Gastroesophageal sphincter (tissue), 4 donors: ENCODE data around the gene STON1. TPM values are rescaled to one million over a fixed set of nuclear protein-coding genes. Genes with fewer than 3 reads are reported as not detected.
A peak's percentile ranks its signal among the peaks of the same experiment; 100 is the strongest.

Source experiments
- ATAC-seq: fragments of 150-250 bp; one replicate; pipeline ENCODE4 v1.9.1; 2016; ENCODE audit warnings: mild to moderate bottlenecking, moderate library complexity
- H3K27ac ChIP-seq, 4 donors: fragments of 200-600 bp; sonication (generic) in 3 of 4; 1 replicate in 3 of 4; 2 replicates in 1 of 4; pipeline ENCODE4 v1.5.1; 2016 to 2019
- H3K27me3 ChIP-seq: fragments of 200-600 bp; sonication (generic); one replicate; pipeline ENCODE4 v1.5.1; 2019
- H3K36me3 ChIP-seq, 2 donors: fragments of 200-600 bp; sonication (generic); one replicate each; pipeline ENCODE4 v1.5.1; 2019; ENCODE audit warnings: control low read depth in 1 of 2
- H3K4me1 ChIP-seq, 3 donors: fragments of 200-600 bp; sonication (generic); 1 replicate in 2 of 3; 2 replicates in 1 of 3; pipeline ENCODE4 v1.5.1; 2016 to 2019; ENCODE audit warnings: control low read depth in 2 of 3
- H3K4me3 ChIP-seq, 2 donors: fragments of 200-600 bp; sonication (generic); one replicate each; pipeline ENCODE4 v1.5.1; 2019; ENCODE audit warnings: mild to moderate bottlenecking in 1 of 2, moderate library complexity in 1 of 2
- H3K9me3 ChIP-seq, 3 donors: fragments of 200-600 bp; sonication (generic); one replicate each; pipeline ENCODE4 v1.5.1; 2017 to 2019; ENCODE audit warnings: control low read depth in 2 of 3
- CTCF ChIP-seq, 4 experiments: fragments of 200-600 bp in 2 of 4; fragments of 450-650 bp in 2 of 4; sonication (generic) in 1 of 4; IDR thresholded peaks; one replicate each; pipeline ENCODE4 v1.5.1; 2017 to 2019; ENCODE audit warnings: antibody characterized with exemption in 4 of 4, mild to moderate bottlenecking in 2 of 4, moderate library complexity in 2 of 4
- EP300 ChIP-seq: sonication (generic); formaldehyde crosslinking; IDR thresholded peaks from one replicate; pipeline ENCODE4 v1.6.1; 2017; ENCODE audit warnings: antibody characterized with exemption, mild to moderate bottlenecking
- POLR2A ChIP-seq, 2 donors: fragments of 450-650 bp; IDR thresholded peaks; one replicate each; pipeline ENCODE4 v1.6.1; 2017; ENCODE audit warnings: antibody characterized with exemption in 2 of 2, mild to moderate bottlenecking in 2 of 2, moderate library complexity in 1 of 2
- POLR2AphosphoS5 ChIP-seq: sonication (generic); formaldehyde crosslinking; IDR thresholded peaks from one replicate; pipeline ENCODE4 v1.6.1; 2017; ENCODE audit warnings: antibody characterized with exemption
- WGBS, 2 donors: methylation state at CpG; one replicate each; pipeline ENCODE4 v1.1.5; 2018; ENCODE audit warnings: low coverage in 1 of 2; 5-methylcytosine and 5-hydroxymethylcytosine counted together
- total RNA-seq, 4 donors: library from RNA; depleted of rRNA; stranded (reverse); fragments of >200 nt; gene quantifications; one replicate each; pipeline ENCODE4 v1.1.0, GENCODE V29; 2016

Gene STON1
- total RNA-seq, 4 donors from 2014 or later = 118 to 263 (median 158) TPM

- 77 to 85% methylated on average over 1 to 4 of the region's 4 CpGs for WGBS, 2 donors
- ATAC-seq = no peak
- H3K4me3 ChIP-seq = no peak overlapping the region
- H3K27me3 ChIP-seq = no peaks in the 10 kb centered on the region
- no peaks in the 10 kb centered on the region for H3K9me3 ChIP-seq
- peaks cover 0 to 42% (median 10%) of the 10 kb centered on the region in 3 donors for H3K4me1 ChIP-seq
- TF ChIP-seq POLR2AphosphoS5 = no peak
- TF ChIP-seq CTCF (IDR thresholded peaks at IDR 0.05) = no peak
- TF ChIP-seq EP300 = no peak
- TF ChIP-seq POLR2A (IDR thresholded peaks at IDR 0.05) = no peak
- H3K36me3 ChIP-seq = peaks cover 0 to 41% of the 10 kb centered on the region in 2 donors
- no peak overlapping the region for H3K27ac ChIP-seq
Measured at GRCh38 chr2:48507111-48507510, 22.8 kb upstream of the STON1 start.

DNA sequence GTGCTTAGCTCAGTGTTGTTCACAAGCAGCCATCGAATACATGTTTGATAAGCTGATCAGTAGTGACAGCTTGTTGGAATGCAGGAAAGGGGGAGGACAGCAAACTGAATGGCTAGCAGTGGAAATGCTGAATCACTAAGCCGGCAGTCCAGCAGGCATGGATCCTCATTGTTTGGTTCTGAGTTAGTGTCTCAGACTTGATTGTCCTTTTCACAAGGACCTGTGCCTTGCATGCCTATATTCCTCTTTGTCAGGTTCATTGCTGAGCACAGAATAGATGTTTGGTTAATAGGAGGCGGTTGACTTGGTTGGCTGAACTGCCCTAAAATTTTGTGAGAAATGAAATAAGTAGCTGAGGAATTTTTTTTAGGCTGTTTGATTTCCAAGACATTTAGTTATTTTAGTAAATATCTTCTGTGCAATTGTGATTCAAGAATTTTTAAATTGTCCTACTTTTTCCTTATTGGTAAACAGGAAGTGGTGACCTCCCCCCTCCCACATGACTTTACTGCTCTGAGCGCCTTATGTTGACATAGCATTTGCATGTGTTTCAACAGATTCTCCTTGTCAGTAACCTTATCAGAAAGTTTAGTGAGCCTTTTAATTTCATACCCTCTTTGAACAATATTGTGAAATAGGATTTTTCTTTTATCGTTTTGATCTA, 21.4 kb upstream of the STON1 start:
- no peak for ATAC-seq
- peaks cover 0 to 33% of the 10 kb centered on the region in 2 donors for H3K36me3 ChIP-seq
- TF ChIP-seq POLR2A (IDR thresholded peaks at IDR 0.05) (no peak), CTCF (IDR thresholded peaks at IDR 0.05) (no peak), EP300 (no peak), POLR2AphosphoS5 (no peak)

DNA sequence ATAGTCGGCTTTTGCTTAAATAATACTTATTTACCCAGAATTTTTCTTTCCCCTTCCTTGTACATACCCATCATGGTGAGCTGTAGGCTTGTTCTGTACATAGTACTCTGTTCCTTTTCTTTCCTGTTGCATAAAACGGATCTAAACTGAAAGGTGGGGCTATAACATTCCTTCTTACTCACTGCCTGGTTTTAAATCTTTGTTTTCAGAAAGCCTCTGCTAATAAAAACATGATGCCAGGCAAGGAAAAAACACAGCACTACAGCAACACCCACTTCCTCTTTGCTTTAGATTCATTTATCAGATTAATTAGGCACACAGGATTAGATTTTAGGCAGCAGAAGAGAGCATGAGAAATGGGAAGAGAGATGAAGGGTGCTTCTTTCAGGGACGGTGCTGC, 19.6 kb upstream of the STON1 start:
- Histone ChIP-seq H3K27me3 (no peaks in the 10 kb centered on the region), H3K4me3 (no peak overlapping the region), H3K36me3 (peaks cover 0 to 31% of the 10 kb centered on the region in 2 donors), H3K4me1 (peaks cover 0 to 58% (median 10%) of the 10 kb centered on the region in 3 donors), H3K9me3 (no peaks in the 10 kb centered on the region), H3K27ac (peak overlapping the region; percentile 48 to 93 (median 72))
- WGBS, 2 donors = 26 to 45% methylated on average over 2 to 3 of the region's 3 CpGs
- ATAC-seq = peak; percentile 25
- TF ChIP-seq EP300 = no peak
- TF ChIP-seq POLR2AphosphoS5 = peak; percentile 8
- no peak for TF ChIP-seq CTCF (IDR thresholded peaks at IDR 0.05)

More for the DNA sequence above, 21.4 kb upstream of the STON1 start:
- Histone ChIP-seq H3K4me1 (peaks cover 0 to 46% (median 10%) of the 10 kb centered on the region in 3 donors), H3K4me3 (no peak overlapping the region), H3K9me3 (no peaks in the 10 kb centered on the region), H3K27me3 (no peaks in the 10 kb centered on the region), H3K27ac (peak overlapping the region; percentile 27 to 93 (median 68))
- 50 to 51% methylated on average over 5 of the region's 5 CpGs for WGBS, 2 donors

DNA sequence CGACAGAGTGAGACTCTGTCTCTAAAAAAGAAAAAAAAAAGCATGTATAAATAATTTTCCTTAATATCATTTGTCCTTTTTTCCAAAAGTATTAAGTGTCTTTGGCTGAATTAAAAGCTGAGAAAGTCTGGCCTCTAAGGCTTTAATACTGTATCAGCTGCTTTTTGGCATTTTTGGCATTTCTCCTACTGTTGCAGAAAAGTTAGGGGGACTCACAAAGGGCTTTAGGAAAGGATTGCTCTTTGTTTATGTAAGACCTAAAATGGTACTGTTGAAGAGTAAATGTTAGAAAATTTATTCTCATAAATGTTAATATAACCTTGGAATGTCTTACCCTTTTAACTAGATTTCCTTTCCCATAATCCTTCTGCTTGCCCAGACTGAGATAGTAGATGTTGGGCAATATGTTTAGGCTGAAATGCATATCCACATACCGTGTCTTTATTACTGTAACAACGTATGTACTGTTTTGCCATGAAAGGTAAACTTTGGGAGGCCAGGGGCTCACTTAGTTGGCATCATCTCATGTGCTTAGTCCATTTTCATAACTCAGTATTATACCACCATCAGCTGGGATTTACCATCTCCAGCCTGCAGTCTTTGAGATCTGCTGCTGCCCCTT, 18.0 kb upstream of the STON1 start:
- Histone ChIP-seq H3K36me3 (peaks cover 0 to 34% of the 10 kb centered on the region in 2 donors), H3K27ac (peak overlapping the region; percentile 29 to 93 (median 68))
- ATAC-seq = no peak

More for the DNA sequence above, 18.0 kb upstream of the STON1 start:
- no peaks in the 10 kb centered on the region for H3K27me3 ChIP-seq
- 23 to 46% methylated on average over 2 to 3 of the region's 3 CpGs for WGBS, 2 donors
- no peaks in the 10 kb centered on the region for H3K9me3 ChIP-seq
- no peak overlapping the region for H3K4me3 ChIP-seq
- no peak for TF ChIP-seq POLR2AphosphoS5
- no peak for TF ChIP-seq EP300
- no peak for TF ChIP-seq CTCF (IDR thresholded peaks at IDR 0.05)
- TF ChIP-seq POLR2A (IDR thresholded peaks at IDR 0.05) = no peak
- peaks cover 7 to 72% (median 10%) of the 10 kb centered on the region in 3 donors for H3K4me1 ChIP-seq
